GM18520 (cell line): ENCODE data around the gene ZSCAN25.
"Not testable (repeated sequence)": the region's sequence is repeated elsewhere in the genome, so short reads cannot be mapped to it uniquely, and the experiment has no call there.

ENCODE experiments used
- ATAC-seq: cut with Tn5 transposase; IDR thresholded peaks from one replicate; pipeline ENCODE4 v1.9.1; 2021; ENCODE audit not compliant: unreplicated experiment

ZSCAN25 gene

DNA sequence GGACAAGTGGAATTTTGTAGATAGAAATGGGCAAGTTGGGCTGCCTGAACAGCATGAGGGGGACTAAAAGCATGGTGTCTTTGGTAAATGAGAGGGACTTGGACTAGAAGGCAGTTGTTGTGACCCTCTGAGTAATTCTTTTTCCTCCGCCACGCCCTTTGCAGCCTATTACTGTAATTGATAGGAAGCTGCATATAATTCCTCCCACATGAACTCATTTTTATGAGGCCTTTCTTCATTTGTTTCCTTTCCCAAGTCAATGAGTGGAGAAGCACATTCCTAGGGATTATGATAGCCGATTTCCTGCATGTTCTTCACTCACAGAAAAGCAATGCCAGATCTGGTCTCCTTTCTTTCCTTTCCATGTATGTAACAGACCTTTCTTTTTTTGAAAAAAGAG lies 27.7 kb downstream of the ZSCAN25 start:
- ATAC-seq = no peak

DNA sequence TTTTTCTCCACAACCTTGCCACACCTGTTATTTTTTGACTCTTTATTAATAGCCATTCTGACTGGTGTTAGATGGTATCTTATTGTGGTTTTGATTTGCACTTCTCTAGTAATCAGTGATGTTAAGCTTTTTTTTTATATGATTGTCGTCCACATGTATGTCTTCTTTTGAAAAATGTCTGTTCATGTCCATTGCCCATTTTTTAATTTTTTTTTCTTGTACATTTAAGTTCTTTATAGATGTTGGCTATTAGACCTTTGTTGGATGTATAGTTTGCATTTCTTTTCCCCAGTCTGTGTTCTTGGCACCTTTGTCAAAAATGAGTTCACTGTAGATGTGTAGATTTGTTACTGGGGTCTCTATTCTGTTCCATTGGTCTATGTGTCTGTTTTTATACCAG lies 28.8 kb downstream of the ZSCAN25 start:
- no peak for ATAC-seq

DNA sequence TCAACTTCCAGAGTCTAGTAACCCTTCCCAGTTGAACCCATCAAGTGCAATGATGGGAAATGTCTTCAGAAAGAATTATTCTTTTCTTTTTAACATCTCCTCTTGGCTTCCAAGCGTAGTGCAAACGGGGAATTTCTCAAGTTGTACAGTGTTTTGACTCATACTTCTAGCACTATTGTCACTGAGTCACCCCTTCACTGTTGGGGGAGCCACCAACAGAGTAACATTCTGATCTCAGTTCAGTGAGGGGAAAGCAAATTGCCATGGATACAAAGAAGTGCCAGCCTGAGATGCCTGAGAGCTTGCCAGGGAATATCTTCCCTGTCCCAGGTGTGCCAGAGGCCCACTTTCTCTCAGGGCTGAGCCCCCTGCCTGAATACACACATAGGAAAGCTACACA lies 32.1 kb downstream of the ZSCAN25 start:
- ATAC-seq = no peak

DNA sequence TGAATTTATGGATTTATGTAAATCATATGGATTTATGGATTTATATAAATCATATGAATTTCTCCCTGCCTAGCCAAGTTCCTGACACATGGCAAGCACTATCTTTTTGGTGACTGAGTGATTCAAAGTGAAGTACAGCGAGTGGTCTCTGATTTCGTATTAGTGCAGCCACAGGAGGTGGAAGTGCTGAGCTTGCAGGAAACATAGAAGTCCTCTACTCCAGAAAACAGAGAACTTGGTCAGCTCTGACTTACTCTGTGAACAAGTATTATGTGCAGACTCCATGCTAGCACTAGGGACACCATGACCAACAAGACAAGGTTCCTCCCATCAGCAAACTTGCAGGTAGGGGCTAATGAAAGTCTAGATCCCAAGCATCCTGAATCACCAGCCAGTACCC lies 34.5 kb downstream of the ZSCAN25 start:
- no peak for ATAC-seq

DNA sequence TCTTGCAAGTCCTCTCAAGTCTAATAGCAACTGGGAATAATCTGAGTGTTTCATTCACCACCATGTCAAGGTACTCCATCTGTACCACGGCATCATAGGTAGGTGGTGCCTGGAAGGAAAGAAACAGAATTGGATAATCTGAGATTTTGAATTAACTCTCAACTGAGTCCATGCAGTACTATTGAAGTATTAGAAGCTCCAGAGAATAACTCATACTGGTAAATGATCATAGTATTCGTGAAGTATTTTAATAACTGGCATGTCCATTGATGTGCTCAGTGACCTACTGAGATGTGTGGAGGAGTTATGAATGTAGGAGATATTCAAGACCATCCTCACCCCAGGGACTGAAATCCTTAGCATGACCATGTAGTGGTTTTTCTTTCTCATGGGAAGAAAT lies 35.9 kb downstream of the ZSCAN25 start:
- ATAC-seq = no peak

DNA sequence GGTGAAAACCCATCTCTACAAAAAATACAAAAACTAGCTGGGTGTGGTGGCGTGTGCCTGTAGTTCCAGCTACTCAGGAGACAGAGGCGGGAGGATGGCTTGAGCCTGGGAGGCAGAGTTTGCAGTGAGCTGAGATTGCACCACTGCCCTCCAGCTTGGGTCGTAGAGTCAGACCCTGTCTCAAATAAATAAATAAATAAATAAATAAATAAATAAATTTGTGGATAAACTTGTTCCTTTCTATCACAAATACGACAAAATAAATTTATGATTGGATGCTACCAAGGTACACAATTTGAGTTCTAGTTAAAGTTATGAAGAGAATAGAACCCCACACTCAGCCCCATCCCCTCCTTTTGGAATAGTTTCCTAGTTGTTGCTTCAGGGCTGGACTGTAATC lies 36.5 kb downstream of the ZSCAN25 start:
- ATAC-seq = not testable (repeated sequence)

DNA sequence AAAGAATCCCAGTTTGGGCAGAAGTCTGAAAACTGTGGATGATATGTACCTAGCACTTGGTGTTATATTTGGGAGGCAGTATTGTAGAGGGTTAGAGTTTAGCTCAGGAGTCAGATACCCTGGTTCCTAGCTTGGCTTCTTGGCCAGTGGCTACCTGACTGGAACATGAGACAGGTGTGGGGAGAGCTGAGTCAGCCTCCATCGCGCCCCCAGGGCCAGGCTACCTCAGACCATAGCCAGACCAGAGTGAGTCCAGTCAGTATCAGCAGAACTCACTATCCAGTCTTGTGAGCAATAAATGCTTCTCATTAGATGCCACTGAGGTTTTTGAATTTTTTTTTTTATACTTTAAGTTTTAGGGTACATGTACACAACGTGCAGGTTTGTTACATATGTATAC lies 37.0 kb downstream of the ZSCAN25 start:
- no peak for ATAC-seq

DNA sequence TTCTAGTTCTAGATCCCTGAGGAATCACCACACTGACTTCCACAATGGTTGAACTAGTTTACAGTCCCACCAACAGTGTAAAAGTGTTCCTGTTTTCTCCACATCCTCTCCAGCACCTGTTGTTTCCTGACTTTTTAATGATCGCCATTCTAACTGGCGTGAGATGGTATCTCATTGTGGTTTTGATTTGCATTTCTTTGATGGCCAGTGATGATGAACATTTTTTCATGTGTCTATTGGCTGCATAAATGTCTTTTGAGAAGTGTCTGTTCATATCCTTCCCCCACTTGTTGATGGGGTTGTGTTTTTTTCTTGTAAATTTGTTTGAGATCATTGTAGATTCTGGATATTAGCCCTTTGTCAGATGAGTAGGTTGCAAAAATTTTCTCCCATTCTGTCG lies 37.9 kb downstream of the ZSCAN25 start:
- not testable (repeated sequence) for ATAC-seq

DNA sequence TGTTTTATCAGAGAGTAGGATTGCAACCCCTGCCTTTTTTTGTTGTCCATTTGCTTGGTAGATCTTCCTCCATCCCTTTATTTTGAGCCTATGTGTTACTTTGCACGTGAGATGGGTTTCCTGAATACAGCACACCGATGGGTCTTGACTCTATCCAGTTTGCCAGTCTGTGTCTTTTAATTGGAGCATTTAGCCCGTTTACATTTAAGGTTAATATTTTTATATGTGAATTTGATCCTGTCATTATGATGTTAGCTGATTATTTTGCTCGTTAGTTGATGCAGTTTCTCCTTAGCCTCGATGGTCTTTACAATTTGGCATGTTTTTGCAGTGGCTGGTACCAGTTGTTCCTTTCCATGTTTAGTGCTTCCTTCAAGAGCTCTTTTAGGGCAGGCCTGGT lies 41.1 kb downstream of the ZSCAN25 start:
- ATAC-seq = not testable (repeated sequence)

DNA sequence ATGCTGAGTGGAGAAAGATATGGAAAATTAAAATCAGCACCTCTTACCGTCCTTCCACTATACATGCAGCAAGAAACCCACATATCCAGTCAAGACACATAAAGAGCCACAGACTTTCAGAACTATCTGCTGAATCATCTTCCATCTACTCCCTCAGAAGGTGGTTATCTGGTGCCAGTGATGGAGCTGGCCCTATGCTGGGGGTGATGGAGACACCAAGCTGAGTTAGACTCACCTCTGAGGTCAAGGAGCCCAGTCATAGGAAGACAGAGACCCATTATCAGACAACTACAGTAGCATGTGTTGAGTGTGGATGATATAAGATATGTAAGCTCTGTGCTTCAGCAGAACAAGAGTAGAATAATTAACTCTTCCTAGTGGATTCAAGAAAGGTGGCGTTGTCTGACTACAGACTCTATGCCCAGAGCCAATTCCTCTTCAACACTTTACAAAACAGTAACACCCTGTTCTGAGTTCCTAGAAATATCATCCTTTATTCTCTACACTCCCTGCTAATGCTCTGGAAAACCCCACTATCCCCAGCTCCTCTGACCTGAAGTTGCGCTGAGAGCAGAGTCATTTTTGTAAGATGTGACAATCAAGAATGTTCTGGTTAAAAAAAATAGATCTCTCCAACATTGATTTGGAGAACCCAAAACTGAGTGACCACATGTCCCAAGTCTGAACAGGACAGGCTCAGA lies 48.7 kb downstream of the ZSCAN25 start:
- ATAC-seq = no peak

DNA sequence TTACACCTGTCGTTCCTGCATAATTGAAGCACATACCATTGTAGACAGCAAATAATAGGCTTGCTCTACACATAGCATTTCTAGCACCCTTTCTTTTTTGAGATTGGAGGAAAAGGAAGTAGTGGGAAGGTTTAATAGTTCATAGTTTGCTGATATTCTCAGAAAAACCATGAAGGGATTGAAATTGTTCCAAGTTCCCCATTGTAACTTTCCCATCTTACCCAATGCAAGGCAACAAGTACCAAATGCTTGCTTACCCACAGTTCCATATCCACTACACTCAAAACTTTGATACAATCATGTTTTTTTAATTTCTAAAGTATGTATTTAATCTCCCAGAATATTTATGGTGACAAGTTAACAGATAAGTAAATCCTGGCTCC lies 49.3 kb downstream of the ZSCAN25 start:
- ATAC-seq = no peak

DNA sequence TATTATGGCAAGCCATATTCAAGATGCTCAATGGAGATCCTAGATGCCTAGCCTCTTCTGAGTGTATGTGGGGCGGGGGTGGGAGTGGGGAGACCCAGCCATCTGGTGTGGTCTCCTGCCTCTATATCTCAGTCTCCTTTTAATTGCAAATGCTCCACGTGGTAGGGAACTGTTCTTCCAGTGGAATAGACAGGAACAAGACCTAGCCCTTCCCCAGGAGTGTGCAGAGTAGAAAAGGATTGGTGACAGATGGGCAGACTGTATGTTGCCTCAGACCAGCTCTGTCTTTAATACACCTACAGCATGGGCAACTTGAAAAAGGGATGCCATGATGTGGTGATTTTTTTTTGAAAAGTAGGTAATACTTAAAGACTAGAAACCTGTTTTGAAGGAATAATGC lies 50.4 kb downstream of the ZSCAN25 start:
- ATAC-seq = no peak

DNA sequence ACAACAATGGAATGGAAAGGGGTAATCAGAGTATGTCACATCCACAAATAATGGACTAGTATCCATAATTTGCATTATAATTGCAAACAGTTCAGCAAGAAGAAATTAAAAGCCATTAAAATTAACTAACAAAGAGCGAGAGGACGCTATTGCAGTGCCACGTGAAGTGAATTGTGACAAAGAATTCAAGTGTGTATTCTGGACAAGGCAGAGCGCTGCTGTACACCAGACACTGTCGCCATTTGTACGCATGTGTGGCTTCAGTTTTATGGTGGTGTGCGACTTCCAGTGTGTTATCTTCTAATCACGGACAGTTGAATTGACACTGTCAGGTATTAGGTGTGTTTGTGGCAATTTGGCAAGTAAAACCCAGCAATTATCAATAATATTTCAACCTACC lies 51.8 kb downstream of the ZSCAN25 start:
- no peak for ATAC-seq

DNA sequence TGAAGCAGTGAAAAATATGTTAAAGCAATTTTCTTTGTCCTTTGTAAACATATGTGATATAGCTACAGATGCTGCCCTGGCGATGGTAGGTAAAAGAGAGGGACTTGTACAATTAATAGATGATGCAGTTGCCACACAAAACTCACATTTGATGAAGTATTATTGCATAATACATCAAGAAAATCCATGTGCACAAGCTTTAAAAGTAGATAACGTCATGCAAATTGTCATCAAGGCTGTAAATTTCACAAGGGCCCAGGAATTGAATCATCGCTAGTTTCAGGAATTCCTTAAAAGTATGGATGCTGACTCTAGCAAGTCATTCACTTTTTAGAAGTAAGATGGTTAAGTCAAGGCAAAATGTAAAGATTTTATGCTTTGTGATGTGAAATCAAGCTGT lies 53.0 kb downstream of the ZSCAN25 start:
- ATAC-seq = no peak

DNA sequence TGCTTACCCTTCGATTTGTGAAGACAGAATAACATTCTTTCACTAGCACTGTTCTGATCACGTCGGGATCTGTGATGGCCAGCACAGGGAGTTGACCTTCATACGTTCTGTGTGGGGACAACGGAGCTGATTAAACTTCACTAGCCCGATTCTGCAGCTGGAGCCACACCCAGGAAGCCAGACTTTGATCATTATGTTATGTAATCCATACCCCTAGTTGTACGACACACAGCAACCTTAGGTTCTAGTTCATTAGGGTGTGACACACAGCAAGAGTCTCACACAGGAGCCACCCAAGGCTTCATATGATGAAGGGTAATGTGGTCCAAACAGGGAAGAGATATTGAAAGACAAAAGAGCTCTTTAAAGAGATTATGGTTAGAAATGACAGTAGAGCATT lies 55.8 kb downstream of the ZSCAN25 start:
- no peak for ATAC-seq

DNA sequence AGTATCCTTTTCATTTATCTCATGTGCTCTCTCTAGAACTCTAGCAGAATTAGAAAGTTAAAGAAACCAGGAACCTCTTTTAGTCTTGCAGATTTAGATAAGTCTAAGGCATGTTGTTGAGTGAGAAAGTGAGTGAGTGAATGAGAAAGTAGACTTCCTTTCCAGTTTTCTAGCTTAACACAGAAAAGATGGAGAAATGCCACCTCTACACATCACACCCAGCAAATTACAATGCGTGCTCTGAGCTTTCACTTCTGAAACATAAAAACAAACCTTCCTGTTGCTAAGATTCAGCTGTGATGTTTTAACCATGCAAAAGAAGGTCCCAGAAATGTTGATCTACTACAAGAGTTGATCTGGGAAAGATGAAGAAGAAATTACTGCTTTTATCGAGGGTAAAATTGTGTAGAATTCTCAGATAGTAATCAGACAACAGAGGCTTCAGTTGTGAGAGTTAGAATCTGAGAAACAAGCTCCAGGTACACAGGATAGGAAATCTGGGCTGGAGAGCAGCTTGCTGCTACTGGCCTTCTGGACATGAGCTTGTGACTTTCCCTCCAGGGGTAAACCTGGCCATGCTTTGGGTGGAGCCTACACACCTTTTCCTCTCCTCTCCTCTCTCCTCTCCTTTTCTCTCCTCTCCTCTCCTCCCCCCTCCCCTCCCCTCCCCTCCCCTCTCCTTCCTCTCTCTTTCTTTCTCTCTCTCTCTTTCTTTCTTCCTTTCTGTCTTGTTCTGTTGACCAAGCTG lies 58.4 kb downstream of the ZSCAN25 start:
- ATAC-seq = no peak

DNA sequence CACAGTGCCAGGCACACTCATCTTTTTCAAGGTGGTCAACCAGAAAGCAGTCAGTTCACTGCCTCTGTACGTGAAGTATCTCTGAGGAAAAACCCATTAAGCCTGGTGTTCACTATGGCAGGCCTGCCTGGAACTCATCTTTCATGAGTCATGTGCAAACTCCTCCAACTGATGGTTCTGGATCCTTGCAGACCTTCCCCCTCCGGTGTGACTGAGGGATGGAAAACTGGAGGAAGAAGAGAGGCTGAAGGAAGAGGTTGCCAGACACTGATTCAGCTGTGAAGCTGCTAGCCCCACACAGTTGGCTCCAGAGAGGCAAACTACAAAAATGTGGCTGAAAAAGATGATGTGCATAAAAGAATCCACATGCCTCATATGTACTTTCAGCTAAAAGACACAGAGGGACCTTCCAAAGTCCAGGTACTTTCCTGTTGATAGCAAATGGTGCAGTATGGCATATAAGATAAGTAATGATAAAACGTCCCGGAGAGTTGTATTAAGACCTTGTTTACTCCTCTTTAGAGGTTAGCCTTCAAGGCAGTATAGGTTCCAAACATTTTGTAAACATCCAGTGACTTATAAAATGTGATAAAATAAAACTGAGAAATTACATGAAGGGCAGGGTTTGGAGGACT lies 60.4 kb downstream of the ZSCAN25 start:
- ATAC-seq = no peak

DNA sequence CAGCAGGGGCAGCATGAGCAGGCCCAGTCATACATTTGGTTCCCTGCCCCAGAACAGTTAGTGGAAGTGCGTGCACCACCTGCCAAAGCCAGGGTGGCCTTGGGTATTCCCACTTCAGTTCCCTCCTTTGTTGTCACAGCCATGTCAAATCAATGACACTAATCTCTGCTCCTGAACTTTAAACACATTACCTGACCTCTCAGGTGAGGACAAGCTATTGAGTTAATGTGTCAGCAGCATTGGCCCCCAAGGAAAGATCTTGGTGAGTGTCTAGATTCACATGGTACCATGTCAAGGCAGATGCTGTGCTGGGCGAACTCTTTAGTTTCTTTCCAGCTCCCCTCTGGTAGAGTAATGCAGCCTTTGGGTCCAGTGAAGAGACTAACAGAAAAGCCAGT lies 60.9 kb downstream of the ZSCAN25 start:
- ATAC-seq = no peak

DNA sequence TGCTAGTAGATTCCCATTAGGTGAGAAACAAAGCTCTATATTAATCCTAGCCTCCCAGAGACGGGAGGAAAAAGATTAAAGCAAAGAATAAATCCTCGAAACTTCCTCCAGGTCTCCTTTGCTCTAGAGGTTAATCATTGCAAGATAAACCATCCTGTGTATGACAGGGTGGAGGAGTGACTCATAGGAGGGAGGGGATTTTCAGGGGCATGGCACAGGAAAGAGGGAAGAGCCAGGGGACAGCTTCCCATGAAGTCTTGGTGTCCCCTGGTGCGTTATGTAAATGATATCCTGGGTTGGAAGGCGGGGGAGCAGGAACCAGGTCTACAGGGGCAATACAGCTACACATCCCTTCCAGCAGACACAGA lies 62.3 kb downstream of the ZSCAN25 start:
- no peak for ATAC-seq

DNA sequence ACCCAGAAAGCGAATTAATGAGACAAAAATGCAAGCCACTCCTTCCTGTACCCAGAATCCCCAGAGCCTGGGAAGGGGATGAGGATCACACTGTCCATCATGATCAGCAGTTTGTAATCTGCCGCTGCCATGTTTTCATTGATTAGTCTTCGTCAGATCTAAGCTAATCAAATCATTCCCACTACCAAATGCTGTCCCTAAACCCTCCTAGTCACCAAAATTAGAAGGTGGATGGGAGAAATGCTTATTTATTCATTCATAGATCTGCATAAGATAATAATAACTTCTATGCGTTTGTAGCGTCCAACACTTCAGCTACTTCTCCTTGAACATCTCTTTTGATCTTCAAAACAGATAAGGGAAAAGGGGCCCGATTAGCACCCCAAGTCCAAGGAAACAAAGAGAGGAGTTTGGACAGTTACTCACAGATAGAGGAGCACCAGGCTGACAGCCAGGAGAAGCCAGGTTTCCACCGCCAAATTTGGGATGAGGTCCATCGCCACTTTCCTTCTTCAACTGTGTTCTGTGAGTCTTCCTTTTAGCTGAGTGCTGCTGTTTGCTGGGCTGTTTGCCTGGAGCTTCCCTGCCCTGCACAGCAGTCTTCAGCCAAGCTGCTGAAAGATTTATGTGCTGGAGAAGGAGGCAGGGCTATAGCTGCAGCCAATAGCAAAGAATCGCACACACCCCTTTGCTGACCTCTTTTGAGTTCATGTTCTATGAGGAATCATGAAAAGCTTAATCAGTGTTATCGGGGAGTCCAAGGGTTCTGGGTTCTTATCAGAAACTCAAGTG lies 62.9 kb downstream of the ZSCAN25 start, which contains the start of gene CYP3A5:
Gene CYP3A5 (minus strand): TSS at position 597 of the 792 bp plus-strand sequence. CDS start 100 bp downstream, at position 497.
- ATAC-seq = no peak
